ENCODE data around the gene VWC2L. TPM values are rescaled to one million over a fixed set of nuclear protein-coding genes. Genes with fewer than 3 reads are reported as not detected.

VWC2L gene
- total and polyA plus RNA-seq, 10 donors: not detected

GRCh38 chr2:214591366-214591765 lies 180.5 kb downstream of the VWC2L start:
- WGBS, 5 donors: 69 to 79% (median 73%) methylated on average over 1 of the region's 1 CpG
- intact Hi-C loops (cut with DNase I; ENCODE audit: low total_unique reads): no loop called here

GRCh38 chr2:214592011-214592410 lies 181.2 kb downstream of the VWC2L start:
- TF ChIP-seq POLR2A (IDR thresholded peaks at IDR 0.05) (no peak), POLR2AphosphoS5 (IDR thresholded peaks at IDR 0.05) (no peak), CTCF (IDR thresholded peaks at IDR 0.05 in 8 of 11, conservative IDR thresholded peaks at IDR 0.05 in 3 of 11) (no peak)
- H3K4me3 ChIP-seq: no peak overlapping the region
- no peaks in the 10 kb centered on the region for H3K27me3 ChIP-seq (replicated peaks in 1 of 7)
- H3K36me3 ChIP-seq: no peaks in the 10 kb centered on the region
- H3K4me1 ChIP-seq: no peaks in the 10 kb centered on the region
- DNase-seq: no peak
- 78 to 87% (median 84%) methylated on average over 4 of the region's 4 CpGs for WGBS, 5 donors
- no peak overlapping the region for H3K27ac ChIP-seq
- intact Hi-C loops (cut with DNase I; ENCODE audit: low total_unique reads): no loop called here
- no peaks in the 10 kb centered on the region for H3K9me3 ChIP-seq

More at GRCh38 chr2:214591366-214591765, 180.5 kb downstream of the VWC2L start:
- no peak for DNase-seq
- Histone ChIP-seq H3K4me3 (no peak overlapping the region), H3K27ac (no peak overlapping the region), H3K36me3 (no peaks in the 10 kb centered on the region), H3K4me1 (no peaks in the 10 kb centered on the region), H3K27me3 (replicated peaks in 1 of 7) (no peaks in the 10 kb centered on the region), H3K9me3 (no peaks in the 10 kb centered on the region)
- TF ChIP-seq POLR2A (IDR thresholded peaks at IDR 0.05): no peak
- no peak for TF ChIP-seq POLR2AphosphoS5 (IDR thresholded peaks at IDR 0.05)
- TF ChIP-seq CTCF (IDR thresholded peaks at IDR 0.05 in 8 of 11, conservative IDR thresholded peaks at IDR 0.05 in 3 of 11): no peak

GRCh38 chr2:214593727-214594126 lies 182.9 kb downstream of the VWC2L start:
- Histone ChIP-seq H3K27me3 (replicated peaks in 1 of 7) (no peaks in the 10 kb centered on the region), H3K9me3 (no peaks in the 10 kb centered on the region), H3K4me1 (no peaks in the 10 kb centered on the region), H3K36me3 (no peaks in the 10 kb centered on the region), H3K27ac (no peak overlapping the region), H3K4me3 (no peak overlapping the region)
- intact Hi-C loops (cut with DNase I; ENCODE audit: low total_unique reads): no loop called here
- WGBS, 5 donors: 57 to 75% (median 57%) methylated on average over 1 of the region's 1 CpG
- no peak for DNase-seq
- no peak for TF ChIP-seq POLR2AphosphoS5 (IDR thresholded peaks at IDR 0.05)
- TF ChIP-seq CTCF (IDR thresholded peaks at IDR 0.05 in 8 of 11, conservative IDR thresholded peaks at IDR 0.05 in 3 of 11): no peak
- TF ChIP-seq POLR2A (IDR thresholded peaks at IDR 0.05): no peak

- no peak for TF ChIP-seq CTCF (IDR thresholded peaks at IDR 0.05 in 8 of 11, conservative IDR thresholded peaks at IDR 0.05 in 3 of 11)
- no peak for TF ChIP-seq POLR2AphosphoS5 (IDR thresholded peaks at IDR 0.05)
- no peak for TF ChIP-seq POLR2A (IDR thresholded peaks at IDR 0.05)
- Histone ChIP-seq H3K9me3 (no peaks in the 10 kb centered on the region), H3K4me1 (no peaks in the 10 kb centered on the region), H3K36me3 (no peaks in the 10 kb centered on the region), H3K27ac (no peak overlapping the region), H3K27me3 (replicated peaks in 1 of 7) (no peaks in the 10 kb centered on the region), H3K4me3 (no peak overlapping the region)
- WGBS, 5 donors: 85 to 92% (median 89%) methylated on average over 2 of the region's 2 CpGs
- intact Hi-C loops (cut with DNase I; ENCODE audit: low total_unique reads): no loop called here
- DNase-seq: no peak
These were observed 191.2 kb downstream of the VWC2L start for GRCh38 chr2:214601852-214602633.

All from spleen (tissue), 11 donors.